Left lung (tissue), 10 donors: ENCODE measurements around the gene MACROD2. TPM values are rescaled to one million over a fixed set of nuclear protein-coding genes. Genes with fewer than 3 reads are reported as not detected.
A peak's percentile ranks its signal among the peaks of the same experiment; 100 is the strongest.

ENCODE experiments used
- ATAC-seq: fragments of 200-7000 bp; cut with Tn5 transposase; one replicate; pipeline ENCODE4 v1.9.1; 2020; ENCODE audit warnings: moderate library complexity
- DNase-seq, 4 donors: peaks; one replicate each; pipeline ENCODE4 v3.0.0-alpha.2; 2013 to 2020
- H3K27ac ChIP-seq, 2 donors: fragments of 200-600 bp; sonication (generic) in 1 of 2; one replicate each; pipeline versions ENCODE4 v1.5.0 to v1.8.0; 2020 to 2021
- H3K27me3 ChIP-seq, 2 donors: fragments of 200-600 bp; sonication (generic) in 1 of 2; one replicate each; pipeline versions ENCODE4 v1.5.0 to v1.8.0; 2020 to 2021
- H3K36me3 ChIP-seq, 2 donors: fragments of 200-600 bp; sonication (generic) in 1 of 2; one replicate each; pipeline versions ENCODE4 v1.5.0 to v1.8.0; 2020 to 2021
- H3K4me1 ChIP-seq, 2 donors: fragments of 200-600 bp; one replicate each; pipeline ENCODE4 v1.8.0; 2021
- H3K4me3 ChIP-seq, 2 donors: fragments of 200-600 bp; sonication (generic) in 1 of 2; one replicate each; pipeline versions ENCODE4 v1.5.0 to v1.8.0; 2020 to 2021; ENCODE audit warnings: mild to moderate bottlenecking in 1 of 2
- H3K9me3 ChIP-seq, 2 donors: fragments of 200-600 bp; sonication (generic) in 1 of 2; one replicate each; pipeline versions ENCODE4 v1.5.0 to v1.8.0; 2020 to 2021
- intact Hi-C, 2 donors: fragments of 100-400 bp; cut with DNase I; formaldehyde crosslinking; loops; one replicate each; pipeline versions ENCODE4 v1.11.2 to v1.14.2; 2022
- polyA plus RNA-seq, 6 donors: library from polyadenylated mRNA; unstranded; fragments of 120-200 nt; gene quantifications; one replicate each; pipeline ENCODE4 v1.2.1, GENCODE V29; 2013; ENCODE audit not compliant: insufficient read length in 6 of 6
- total RNA-seq, 2 donors: library from RNA; stranded (reverse); fragmentation: NEBNext Ultra II Directional; extraction: Animal tissue kit (Norgen Biotek cat#: 25700); gene quantifications; one replicate each; pipeline ENCODE4 v1.2.1, GENCODE V29; 2021
- TF ChIP-seq, protein P1 (sequence below), 2 donors: fragments of 200-600 bp; sonication (generic) in 1 of 2; IDR thresholded peaks; one replicate each; pipeline versions ENCODE4 v1.5.0 to v1.8.0; 2021; ENCODE audit warnings: antibody characterized with exemption in 2 of 2
- donor health status: DM: no; HTN: yes; CAD: no.
- donor health status: DM: no; HTN: no; CAD: no.

The MACROD2 gene
- total and polyA plus RNA-seq, 8 donors: 6.1 to 23.6 (median 8.9) TPM

DNA sequence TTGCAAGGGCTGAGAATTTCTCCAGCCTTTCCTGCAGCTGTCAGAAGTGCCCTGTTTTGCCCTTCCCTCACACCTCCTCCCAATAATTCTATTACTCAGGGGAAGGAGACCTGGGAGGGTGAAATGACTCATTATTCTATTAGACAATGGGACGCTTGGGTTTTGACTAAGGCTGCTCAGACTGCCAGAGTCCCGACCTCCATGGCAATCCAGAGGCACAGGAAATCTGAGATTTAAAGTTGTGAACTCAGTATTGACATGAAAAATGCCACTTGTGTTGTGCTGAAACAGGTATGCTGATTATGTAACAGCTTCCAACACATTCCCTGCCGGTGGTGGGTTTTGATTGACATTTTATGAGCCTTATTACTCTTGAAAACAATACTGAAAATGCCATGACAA, 967.9 kb downstream of the MACROD2 start:
- no peaks in the 10 kb centered on the region for H3K27me3 ChIP-seq
- H3K4me1 ChIP-seq: no peaks in the 10 kb centered on the region
- TF ChIP-seq, protein P1, sequence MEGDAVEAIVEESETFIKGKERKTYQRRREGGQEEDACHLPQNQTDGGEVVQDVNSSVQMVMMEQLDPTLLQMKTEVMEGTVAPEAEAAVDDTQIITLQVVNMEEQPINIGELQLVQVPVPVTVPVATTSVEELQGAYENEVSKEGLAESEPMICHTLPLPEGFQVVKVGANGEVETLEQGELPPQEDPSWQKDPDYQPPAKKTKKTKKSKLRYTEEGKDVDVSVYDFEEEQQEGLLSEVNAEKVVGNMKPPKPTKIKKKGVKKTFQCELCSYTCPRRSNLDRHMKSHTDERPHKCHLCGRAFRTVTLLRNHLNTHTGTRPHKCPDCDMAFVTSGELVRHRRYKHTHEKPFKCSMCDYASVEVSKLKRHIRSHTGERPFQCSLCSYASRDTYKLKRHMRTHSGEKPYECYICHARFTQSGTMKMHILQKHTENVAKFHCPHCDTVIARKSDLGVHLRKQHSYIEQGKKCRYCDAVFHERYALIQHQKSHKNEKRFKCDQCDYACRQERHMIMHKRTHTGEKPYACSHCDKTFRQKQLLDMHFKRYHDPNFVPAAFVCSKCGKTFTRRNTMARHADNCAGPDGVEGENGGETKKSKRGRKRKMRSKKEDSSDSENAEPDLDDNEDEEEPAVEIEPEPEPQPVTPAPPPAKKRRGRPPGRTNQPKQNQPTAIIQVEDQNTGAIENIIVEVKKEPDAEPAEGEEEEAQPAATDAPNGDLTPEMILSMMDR (IDR thresholded peaks at IDR 0.05): no peak
- no peaks in the 10 kb centered on the region for H3K36me3 ChIP-seq
- no peaks in the 10 kb centered on the region for H3K9me3 ChIP-seq
- no peak overlapping the region for H3K27ac ChIP-seq
- peak; percentile 77 for ATAC-seq
- no peak for DNase-seq
- intact Hi-C loops: no loop called here
- H3K4me3 ChIP-seq: no peak overlapping the region

DNA sequence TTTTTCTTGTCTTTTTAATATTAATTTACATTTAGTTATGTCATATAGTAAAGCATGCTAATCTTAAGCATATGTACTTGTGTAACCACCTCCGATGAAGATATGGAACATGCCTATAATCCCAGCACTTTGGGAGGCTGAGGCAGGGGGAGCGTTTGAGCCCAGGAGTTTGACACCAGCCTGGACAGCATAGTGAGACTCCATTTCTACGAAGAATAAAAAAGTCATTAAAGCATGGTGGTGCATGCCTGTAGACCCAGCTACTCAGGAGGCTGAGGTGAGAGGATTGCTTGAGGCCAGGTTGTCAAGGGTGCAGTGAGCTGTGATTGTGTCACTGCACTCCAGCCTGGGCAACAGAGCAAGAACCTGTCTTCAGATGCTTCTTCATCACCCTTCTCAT, 970.9 kb downstream of the MACROD2 start:
- TF ChIP-seq, protein P1 (IDR thresholded peaks at IDR 0.05): no peak
- no peak for DNase-seq
- no peak for ATAC-seq
- no peaks in the 10 kb centered on the region for H3K27me3 ChIP-seq
- no peak overlapping the region for H3K4me3 ChIP-seq
- H3K9me3 ChIP-seq: no peaks in the 10 kb centered on the region
- H3K27ac ChIP-seq: no peak overlapping the region
- H3K4me1 ChIP-seq: no peaks in the 10 kb centered on the region
- intact Hi-C loops: no loop called here
- no peaks in the 10 kb centered on the region for H3K36me3 ChIP-seq

DNA sequence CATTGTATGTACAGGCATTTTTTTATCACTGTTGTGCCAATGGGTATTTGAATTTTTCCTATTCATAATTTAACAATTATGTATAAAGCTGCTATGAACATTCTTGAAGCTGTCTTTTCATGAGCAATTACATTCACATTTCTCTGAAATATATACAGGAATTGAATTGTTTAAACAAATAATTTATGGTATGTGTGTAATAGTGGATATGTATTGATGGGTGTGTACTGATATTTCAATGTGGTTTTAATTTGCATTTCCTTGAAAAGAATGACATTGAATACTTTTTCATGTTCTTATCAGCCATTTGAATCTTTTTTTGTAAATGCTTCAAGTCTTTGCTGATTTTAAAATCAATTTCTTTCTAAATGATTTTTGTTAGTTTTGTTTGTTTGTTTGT, 971.5 kb downstream of the MACROD2 start:
- intact Hi-C loops: no loop called here
- DNase-seq: no peak
- Histone ChIP-seq H3K4me1 (no peaks in the 10 kb centered on the region), H3K27ac (no peak overlapping the region), H3K27me3 (no peaks in the 10 kb centered on the region), H3K9me3 (peaks cover 0 to under 1% of the 10 kb centered on the region in 2 donors), H3K36me3 (no peaks in the 10 kb centered on the region), H3K4me3 (no peak overlapping the region)
- TF ChIP-seq, protein P1 (IDR thresholded peaks at IDR 0.05): no peak
- no peak for ATAC-seq

DNA sequence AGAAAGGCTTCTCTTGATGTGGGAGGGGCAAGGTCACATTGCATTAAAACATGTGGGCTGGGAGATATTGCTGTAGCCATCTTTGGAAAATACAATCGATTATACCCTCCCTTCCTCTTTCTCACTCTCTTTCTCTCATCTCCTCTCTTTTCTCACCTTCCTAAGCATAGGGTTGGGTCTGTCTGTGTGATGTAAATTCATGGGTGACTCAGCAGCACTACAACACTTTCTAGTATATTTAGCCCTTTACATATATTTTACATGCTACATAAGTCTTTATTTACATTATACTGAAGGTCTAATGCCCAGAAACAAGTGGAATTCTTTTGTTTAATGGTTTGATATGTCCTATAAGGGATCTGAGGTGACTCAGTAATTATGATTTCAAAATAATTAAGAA, 976.9 kb downstream of the MACROD2 start:
- DNase-seq (no peak), ATAC-seq (no peak)
- Histone ChIP-seq H3K27me3 (no peaks in the 10 kb centered on the region), H3K36me3 (no peaks in the 10 kb centered on the region), H3K4me1 (no peaks in the 10 kb centered on the region), H3K4me3 (no peak overlapping the region), H3K27ac (no peak overlapping the region), H3K9me3 (peaks cover 0 to 8% of the 10 kb centered on the region in 2 donors)
- TF ChIP-seq, protein P1 (IDR thresholded peaks at IDR 0.05): no peak
- intact Hi-C loops: no loop called here

DNA sequence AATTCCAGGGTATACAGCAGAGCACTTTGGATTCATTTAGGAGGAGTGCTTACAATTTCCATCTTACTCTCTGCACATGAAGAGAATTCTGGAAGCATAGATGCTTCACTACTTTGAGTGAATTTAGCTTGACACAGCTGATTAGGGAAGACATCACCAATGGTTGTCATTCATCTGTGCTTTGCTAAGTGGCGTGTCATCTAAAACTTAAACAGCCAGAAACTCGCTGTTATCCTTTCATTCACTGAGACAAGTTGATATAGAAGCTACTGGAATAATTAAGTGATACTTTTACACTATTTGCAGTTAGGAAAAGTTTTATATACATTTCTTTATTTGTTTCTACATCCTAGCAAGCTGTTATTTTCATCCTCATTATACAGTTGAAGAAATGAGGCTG, 977.4 kb downstream of the MACROD2 start:
- DNase-seq: no peak
- peaks cover 0 to 8% of the 10 kb centered on the region in 2 donors for H3K9me3 ChIP-seq

More for the DNA sequence above, 977.4 kb downstream of the MACROD2 start:
- H3K36me3 ChIP-seq: no peaks in the 10 kb centered on the region
- no peak overlapping the region for H3K4me3 ChIP-seq
- H3K27ac ChIP-seq: no peak overlapping the region
- TF ChIP-seq, protein P1 (IDR thresholded peaks at IDR 0.05): no peak
- intact Hi-C loops: no loop called here
- H3K27me3 ChIP-seq: no peaks in the 10 kb centered on the region
- ATAC-seq: no peak
- H3K4me1 ChIP-seq: no peaks in the 10 kb centered on the region
